Ishikawa (cell line): ENCODE measurements around the gene EDN1.

ENCODE experiments used
- CEBPB ChIP-seq: IDR thresholded peaks from 2 replicates; pipeline ENCODE4 v1.6.1; 2012
- CREB1 ChIP-seq: IDR thresholded peaks from 2 replicates; pipeline ENCODE4 v1.6.1; 2012; ENCODE audit warnings: low read depth
- EP300 ChIP-seq: IDR thresholded peaks from 2 replicates; pipeline ENCODE4 v1.6.1; 2012; ENCODE audit warnings: borderline replicate concordance
- FOXM1 ChIP-seq: IDR thresholded peaks from 2 replicates; pipeline ENCODE4 v1.6.1; 2012; ENCODE audit warnings: low read depth, borderline replicate concordance
- MAX ChIP-seq: IDR thresholded peaks from 2 replicates; pipeline ENCODE4 v1.6.1; 2012
- NFIC ChIP-seq: IDR thresholded peaks from 2 replicates; pipeline ENCODE4 v1.6.1; 2012
- RAD21 ChIP-seq: IDR thresholded peaks from 2 replicates; pipeline ENCODE4 v1.6.1; 2012; ENCODE audit warnings: low read depth
- TAF1 ChIP-seq: IDR thresholded peaks from 2 replicates; pipeline ENCODE4 v1.6.1; 2012; ENCODE audit warnings: low read depth, mild to moderate bottlenecking
- TCF12 ChIP-seq: IDR thresholded peaks from 2 replicates; pipeline ENCODE4 v1.6.1; 2012; ENCODE audit warnings: low read depth
- TEAD4 ChIP-seq: IDR thresholded peaks from 2 replicates; pipeline ENCODE4 v1.6.1; 2012
- YY1 ChIP-seq: IDR thresholded peaks from 2 replicates; pipeline ENCODE4 v1.6.1; 2012; ENCODE audit warnings: low read depth
- TF ChIP-seq, protein P1 (sequence below): IDR thresholded peaks from 2 replicates; pipeline ENCODE4 v1.6.1; 2012; ENCODE audit warnings: low read depth, mild to moderate bottlenecking
- TF ChIP-seq, protein P2 (sequence below): IDR thresholded peaks from 2 replicates; pipeline ENCODE4 v1.6.1; 2012

DNA sequence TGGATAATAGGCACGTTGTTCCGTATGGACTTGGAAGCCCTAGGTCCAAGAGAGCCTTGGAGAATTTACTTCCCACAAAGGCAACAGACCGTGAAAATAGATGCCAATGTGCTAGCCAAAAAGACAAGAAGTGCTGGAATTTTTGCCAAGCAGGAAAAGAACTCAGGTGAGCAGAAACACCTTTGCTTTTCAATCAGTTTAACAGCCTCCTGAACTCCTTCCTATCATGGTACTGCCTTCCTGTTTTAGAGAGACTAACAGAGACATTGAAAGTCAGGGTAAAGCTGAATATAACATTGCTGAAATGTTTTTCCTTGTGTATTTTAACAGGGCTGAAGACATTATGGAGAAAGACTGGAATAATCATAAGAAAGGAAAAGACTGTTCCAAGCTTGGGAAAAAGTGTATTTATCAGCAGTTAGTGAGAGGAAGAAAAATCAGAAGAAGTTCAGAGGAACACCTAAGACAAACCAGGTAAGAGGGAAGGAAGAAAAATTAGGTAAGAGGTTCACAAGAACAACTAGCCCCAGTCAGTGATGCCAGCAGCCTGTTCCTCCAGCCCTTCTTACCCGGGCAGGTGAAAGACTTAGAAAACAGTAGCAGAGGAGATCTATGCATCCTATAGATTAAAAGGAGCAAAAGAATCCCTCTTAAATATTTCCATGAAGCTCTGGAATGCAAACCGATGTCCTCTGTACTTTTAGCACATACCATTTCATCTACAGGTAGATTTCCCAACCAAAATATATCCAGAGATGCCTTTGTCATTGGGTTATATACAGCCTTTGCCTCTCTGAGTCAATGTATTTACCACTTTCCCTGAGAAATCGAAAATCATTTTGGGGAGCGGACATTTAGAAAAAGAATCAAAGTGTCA lies 4.0 kb downstream of the EDN1 start:
- TF ChIP-seq MAX (no peak), TAF1 (no peak), FOXM1 (no peak), EP300 (no peak), YY1 (no peak), CEBPB (no peak), TEAD4 (no peak), NFIC (no peak), TCF12 (no peak), CREB1 (no peak), RAD21 (no peak)
- TF ChIP-seq, protein P1, sequence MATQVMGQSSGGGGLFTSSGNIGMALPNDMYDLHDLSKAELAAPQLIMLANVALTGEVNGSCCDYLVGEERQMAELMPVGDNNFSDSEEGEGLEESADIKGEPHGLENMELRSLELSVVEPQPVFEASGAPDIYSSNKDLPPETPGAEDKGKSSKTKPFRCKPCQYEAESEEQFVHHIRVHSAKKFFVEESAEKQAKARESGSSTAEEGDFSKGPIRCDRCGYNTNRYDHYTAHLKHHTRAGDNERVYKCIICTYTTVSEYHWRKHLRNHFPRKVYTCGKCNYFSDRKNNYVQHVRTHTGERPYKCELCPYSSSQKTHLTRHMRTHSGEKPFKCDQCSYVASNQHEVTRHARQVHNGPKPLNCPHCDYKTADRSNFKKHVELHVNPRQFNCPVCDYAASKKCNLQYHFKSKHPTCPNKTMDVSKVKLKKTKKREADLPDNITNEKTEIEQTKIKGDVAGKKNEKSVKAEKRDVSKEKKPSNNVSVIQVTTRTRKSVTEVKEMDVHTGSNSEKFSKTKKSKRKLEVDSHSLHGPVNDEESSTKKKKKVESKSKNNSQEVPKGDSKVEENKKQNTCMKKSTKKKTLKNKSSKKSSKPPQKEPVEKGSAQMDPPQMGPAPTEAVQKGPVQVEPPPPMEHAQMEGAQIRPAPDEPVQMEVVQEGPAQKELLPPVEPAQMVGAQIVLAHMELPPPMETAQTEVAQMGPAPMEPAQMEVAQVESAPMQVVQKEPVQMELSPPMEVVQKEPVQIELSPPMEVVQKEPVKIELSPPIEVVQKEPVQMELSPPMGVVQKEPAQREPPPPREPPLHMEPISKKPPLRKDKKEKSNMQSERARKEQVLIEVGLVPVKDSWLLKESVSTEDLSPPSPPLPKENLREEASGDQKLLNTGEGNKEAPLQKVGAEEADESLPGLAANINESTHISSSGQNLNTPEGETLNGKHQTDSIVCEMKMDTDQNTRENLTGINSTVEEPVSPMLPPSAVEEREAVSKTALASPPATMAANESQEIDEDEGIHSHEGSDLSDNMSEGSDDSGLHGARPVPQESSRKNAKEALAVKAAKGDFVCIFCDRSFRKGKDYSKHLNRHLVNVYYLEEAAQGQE = no peak
- TF ChIP-seq, protein P2, sequence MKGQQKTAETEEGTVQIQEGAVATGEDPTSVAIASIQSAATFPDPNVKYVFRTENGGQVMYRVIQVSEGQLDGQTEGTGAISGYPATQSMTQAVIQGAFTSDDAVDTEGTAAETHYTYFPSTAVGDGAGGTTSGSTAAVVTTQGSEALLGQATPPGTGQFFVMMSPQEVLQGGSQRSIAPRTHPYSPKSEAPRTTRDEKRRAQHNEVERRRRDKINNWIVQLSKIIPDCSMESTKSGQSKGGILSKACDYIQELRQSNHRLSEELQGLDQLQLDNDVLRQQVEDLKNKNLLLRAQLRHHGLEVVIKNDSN = no peak
